22Rv1 (cell line): Measurements from ENCODE around the gene KRTAP2-4.

ENCODE experiments used
- ZFX ChIP-seq: fragments of 450-650 bp; IDR thresholded peaks from 2 replicates; pipeline ENCODE4 v1.6.1; 2017; ENCODE audit warnings: antibody characterized with exemption, borderline replicate concordance
- TF ChIP-seq, protein P1 (sequence below): fragments of 450-650 bp; IDR thresholded peaks from 2 replicates; pipeline ENCODE4 v1.5.1; 2017; ENCODE audit warnings: mild to moderate bottlenecking

DNA sequence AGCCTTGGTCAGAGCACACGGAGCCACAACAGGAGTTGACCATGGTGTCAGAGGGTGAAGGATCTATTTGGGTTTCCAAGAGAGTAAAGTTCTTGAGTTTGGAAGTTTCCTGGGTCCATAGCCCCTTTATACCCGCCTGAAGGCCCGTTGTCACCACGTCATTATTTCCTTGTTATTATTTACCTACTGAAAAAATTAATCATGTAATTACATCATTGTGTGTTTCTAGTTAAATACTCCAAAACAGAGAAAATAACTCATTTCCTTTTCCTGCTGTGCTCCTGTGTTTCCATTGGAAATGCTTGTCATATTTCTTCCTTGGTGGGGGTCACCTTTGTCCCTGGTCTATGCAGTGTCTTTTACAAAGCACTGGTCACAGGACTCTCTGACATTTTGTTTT, 32.4 kb upstream of the KRTAP2-4 start, which contains the start of gene KRTAP4-8:
- TF ChIP-seq, protein P1, sequence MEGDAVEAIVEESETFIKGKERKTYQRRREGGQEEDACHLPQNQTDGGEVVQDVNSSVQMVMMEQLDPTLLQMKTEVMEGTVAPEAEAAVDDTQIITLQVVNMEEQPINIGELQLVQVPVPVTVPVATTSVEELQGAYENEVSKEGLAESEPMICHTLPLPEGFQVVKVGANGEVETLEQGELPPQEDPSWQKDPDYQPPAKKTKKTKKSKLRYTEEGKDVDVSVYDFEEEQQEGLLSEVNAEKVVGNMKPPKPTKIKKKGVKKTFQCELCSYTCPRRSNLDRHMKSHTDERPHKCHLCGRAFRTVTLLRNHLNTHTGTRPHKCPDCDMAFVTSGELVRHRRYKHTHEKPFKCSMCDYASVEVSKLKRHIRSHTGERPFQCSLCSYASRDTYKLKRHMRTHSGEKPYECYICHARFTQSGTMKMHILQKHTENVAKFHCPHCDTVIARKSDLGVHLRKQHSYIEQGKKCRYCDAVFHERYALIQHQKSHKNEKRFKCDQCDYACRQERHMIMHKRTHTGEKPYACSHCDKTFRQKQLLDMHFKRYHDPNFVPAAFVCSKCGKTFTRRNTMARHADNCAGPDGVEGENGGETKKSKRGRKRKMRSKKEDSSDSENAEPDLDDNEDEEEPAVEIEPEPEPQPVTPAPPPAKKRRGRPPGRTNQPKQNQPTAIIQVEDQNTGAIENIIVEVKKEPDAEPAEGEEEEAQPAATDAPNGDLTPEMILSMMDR, result no peak
- no peak for TF ChIP-seq ZFX
